NOMO-1 (cell line): ENCODE measurements around the gene SLC2A13.

ENCODE experiments used
- DNase-seq, 2 experiments: peaks; one replicate each; lab custom pipeline; 2025; ENCODE audit not compliant: unreplicated experiment in 2 of 2; lab: John Stamatoyannopoulos, UW

SLC2A13 gene

GRCh38 chr12:40105515-40106201 lies at the start of gene SLC2A13:
SLC2A13 (minus strand) TSS chr12:40106081; CDS start chr12:40105808, 273 bp downstream.
- peak; percentile 45 to 66 for DNase-seq

GRCh38 chr12:40154381-40154780 lies 48.5 kb upstream of the SLC2A13 start:
- DNase-seq: no peak

GRCh38 chr12:40153432-40153831 lies 47.6 kb upstream of the SLC2A13 start:
- no peak for DNase-seq

- DNase-seq: peak; percentile 38 to 68
Measured at GRCh38 chr12:40152783-40153383, 47.0 kb upstream of the SLC2A13 start.

GRCh38 chr12:40149673-40150260 lies 43.9 kb upstream of the SLC2A13 start:
- no peak for DNase-seq

GRCh38 chr12:40146800-40147797 lies 41.2 kb upstream of the SLC2A13 start:
- peak; percentile 23 to 56 for DNase-seq

- peak; percentile 12 to 37 for DNase-seq
Measured at GRCh38 chr12:40145896-40146295, 40.0 kb upstream of the SLC2A13 start.

- peak in 1 of 2 experiments; percentile 12 for DNase-seq
Measured at GRCh38 chr12:40144023-40144422, 38.1 kb upstream of the SLC2A13 start.

- DNase-seq: no peak
Measured at GRCh38 chr12:40142001-40142744, 36.3 kb upstream of the SLC2A13 start.

- DNase-seq: no peak
Measured at GRCh38 chr12:40138526-40138925, 32.6 kb upstream of the SLC2A13 start.

- peak; percentile 35 to 88 for DNase-seq
Measured at GRCh38 chr12:40137252-40137651, 31.4 kb upstream of the SLC2A13 start.

GRCh38 chr12:40127408-40127807 lies 21.5 kb upstream of the SLC2A13 start:
- DNase-seq: no peak

GRCh38 chr12:40123496-40123895 lies 17.6 kb upstream of the SLC2A13 start:
- DNase-seq: peak; percentile 45 to 54

- DNase-seq: no peak
Measured at GRCh38 chr12:40122842-40123241, 17.0 kb upstream of the SLC2A13 start.

GRCh38 chr12:40117818-40118217 lies 11.9 kb upstream of the SLC2A13 start:
- peak in 1 of 2 experiments; percentile 12 for DNase-seq

GRCh38 chr12:40110586-40110985 lies 4.7 kb upstream of the SLC2A13 start:
- no peak for DNase-seq

GRCh38 chr12:40107803-40108620 lies 2.1 kb upstream of the SLC2A13 start:
- no peak for DNase-seq

GRCh38 chr12:40107098-40107802 lies 1.4 kb upstream of the SLC2A13 start:
- peak; percentile 75 to 80 for DNase-seq

- no peak for DNase-seq
Measured at GRCh38 chr12:40106655-40107054, 774 bp upstream of the SLC2A13 start.
